Measurements from ENCODE around the gene NBEA.

- TF ChIP-seq CTCF (IDR thresholded peaks at IDR 0.05; ENCODE audit: poor library complexity) = no peak
- no peak for TF ChIP-seq EZH2phosphoT487 (IDR thresholded peaks at IDR 0.05; ENCODE audit: low read depth, severe bottlenecking, unreplicated experiment)
These were observed 86.3 kb downstream of the NBEA start for GRCh38 chr13:35028338-35028867.

Data from hepatocyte (in vitro differentiated cells).